22Rv1 (cell line): ENCODE measurements around the gene MBNL2.

Experiments
- H3K27ac ChIP-seq: fragments of 450-650 bp; 2 replicates; pipeline ENCODE4 v1.5.1; 2017
- ZFX ChIP-seq: fragments of 450-650 bp; IDR thresholded peaks from 2 replicates; pipeline ENCODE4 v1.6.1; 2017; ENCODE audit warnings: antibody characterized with exemption, borderline replicate concordance
- TF ChIP-seq, protein P1 (sequence below): fragments of 450-650 bp; IDR thresholded peaks from 2 replicates; pipeline ENCODE4 v1.5.1; 2017; ENCODE audit warnings: mild to moderate bottlenecking

MBNL2 gene

DNA sequence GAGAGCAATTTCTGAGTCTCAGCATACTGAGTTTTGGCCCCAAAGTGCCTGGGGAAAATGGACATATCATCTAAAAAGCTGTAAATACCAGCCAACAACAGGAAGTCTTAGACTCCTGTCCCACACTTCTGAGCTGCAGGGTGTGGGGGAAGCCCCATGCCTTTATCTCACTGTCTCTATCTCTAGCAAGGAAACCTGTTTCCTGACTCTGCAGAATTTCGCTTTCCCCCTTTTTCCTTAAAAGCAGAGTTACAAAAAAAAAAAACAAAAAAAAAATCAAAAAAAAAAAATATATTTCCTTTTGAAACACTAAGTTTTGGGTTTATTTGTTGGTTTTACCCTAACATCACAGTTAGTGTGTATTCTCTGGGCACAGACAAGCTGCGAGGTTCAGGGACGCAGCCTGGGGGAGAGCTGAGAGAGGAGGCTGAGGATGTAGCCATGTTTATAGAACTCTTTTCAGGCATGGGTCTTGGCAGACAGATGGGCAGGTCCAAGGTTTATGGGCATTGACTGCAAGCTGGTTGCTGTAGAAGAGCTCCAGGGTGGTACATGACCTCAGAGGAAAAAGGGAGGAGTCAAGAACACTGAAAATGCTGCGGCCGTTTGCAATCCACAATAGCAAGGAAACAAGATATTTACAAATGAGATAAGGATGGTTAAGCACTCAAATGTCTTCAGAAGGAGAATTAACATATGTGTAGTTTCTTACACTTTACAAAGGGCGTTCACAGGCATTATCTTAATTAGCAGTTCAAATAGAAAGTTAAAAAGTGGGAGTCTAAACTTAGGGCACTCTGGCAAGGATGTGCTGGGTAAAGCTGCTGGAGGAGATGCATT lies 4.9 kb downstream of the MBNL2 start:
- no peak overlapping the region for H3K27ac ChIP-seq
- no peak for TF ChIP-seq ZFX
- TF ChIP-seq, protein P1, sequence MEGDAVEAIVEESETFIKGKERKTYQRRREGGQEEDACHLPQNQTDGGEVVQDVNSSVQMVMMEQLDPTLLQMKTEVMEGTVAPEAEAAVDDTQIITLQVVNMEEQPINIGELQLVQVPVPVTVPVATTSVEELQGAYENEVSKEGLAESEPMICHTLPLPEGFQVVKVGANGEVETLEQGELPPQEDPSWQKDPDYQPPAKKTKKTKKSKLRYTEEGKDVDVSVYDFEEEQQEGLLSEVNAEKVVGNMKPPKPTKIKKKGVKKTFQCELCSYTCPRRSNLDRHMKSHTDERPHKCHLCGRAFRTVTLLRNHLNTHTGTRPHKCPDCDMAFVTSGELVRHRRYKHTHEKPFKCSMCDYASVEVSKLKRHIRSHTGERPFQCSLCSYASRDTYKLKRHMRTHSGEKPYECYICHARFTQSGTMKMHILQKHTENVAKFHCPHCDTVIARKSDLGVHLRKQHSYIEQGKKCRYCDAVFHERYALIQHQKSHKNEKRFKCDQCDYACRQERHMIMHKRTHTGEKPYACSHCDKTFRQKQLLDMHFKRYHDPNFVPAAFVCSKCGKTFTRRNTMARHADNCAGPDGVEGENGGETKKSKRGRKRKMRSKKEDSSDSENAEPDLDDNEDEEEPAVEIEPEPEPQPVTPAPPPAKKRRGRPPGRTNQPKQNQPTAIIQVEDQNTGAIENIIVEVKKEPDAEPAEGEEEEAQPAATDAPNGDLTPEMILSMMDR, result no peak

DNA sequence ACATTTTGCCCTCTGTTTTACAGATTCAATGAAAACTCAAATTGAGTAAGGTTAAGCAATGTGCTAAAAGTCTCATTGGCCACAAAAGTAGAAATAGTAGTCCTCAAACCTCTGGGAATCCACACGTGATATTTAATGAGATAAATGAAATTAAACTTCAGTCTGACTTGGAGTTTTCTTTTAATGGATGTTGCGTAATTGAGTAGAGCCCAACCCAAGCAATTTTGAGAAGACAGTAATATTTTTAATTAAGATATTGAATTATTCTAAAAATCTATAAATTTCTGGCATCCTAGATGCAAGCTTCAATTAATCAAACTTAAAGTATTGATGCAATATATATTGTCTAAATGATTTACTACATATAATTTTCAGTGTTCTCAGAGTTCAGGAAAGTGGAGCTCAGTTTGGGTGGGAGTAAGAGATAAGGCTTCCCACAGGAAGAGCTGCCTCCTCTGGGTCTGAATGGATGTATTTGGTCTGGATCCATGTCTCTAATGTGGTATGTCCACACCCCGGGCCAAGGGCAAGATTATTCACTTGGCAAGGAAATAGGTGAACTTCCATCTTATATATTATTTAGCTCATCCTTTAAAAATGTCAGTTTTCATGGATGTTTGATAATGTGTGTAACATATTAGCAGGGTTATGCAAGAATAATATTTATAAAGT lies 6.9 kb downstream of the MBNL2 start:
- no peak overlapping the region for H3K27ac ChIP-seq
- TF ChIP-seq, protein P1, result no peak
- TF ChIP-seq ZFX, result no peak

DNA sequence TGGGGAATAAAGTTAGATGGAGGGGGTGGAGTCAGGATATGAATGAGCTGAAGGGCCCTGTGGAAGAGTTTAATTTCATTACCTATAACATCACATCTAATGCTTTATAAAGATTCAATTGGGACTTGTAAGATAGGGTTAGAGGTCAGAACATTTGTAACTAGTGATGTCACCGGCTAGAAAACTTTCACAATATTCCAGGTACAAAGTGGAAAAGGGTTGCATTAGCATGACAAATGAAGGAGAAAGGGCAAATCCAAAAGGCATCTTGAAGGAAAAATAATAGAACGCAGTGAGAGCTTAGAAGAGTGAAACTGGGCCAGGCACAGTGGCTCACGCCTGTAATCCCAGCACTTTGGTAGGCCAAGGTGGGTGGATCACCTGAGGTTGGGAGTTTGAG lies 7.6 kb downstream of the MBNL2 start:
- TF ChIP-seq ZFX, result no peak
- TF ChIP-seq, protein P1, result no peak
- no peak overlapping the region for H3K27ac ChIP-seq

DNA sequence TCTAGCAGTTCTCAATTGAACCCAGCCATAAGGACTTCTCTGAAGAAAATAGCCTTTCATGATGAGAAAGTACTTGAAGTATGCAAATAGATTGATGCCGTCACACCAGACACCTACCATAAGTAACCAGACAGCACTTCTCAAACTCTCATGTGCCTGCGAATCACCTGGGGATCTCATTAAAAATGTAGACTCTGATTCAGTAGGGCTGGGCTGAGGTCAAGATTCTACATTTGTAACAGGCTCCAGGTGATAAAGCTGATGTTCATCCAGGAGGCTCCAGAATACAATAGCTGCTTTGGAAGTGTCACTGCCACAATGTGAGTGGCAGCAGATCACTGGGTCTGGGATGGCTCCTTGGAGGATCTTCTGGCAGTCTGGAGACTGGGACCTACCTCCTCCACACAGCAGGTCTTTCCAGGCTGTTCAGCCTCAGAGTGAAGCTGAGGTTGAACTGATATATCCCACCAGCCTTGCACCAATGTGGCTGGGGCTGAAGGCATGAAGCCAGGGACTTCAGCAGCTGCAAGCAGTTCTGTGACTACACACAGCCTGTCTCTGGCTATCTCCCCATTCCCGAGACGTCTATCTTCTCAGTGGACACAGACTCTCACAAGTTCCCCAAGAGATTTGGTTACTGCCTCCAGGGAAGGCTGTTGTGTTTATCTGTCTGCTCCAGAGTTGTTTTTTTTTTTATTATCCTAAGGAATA lies 9.1 kb downstream of the MBNL2 start:
- H3K27ac ChIP-seq, result no peak overlapping the region
- TF ChIP-seq, protein P1, result no peak
- no peak for TF ChIP-seq ZFX

DNA sequence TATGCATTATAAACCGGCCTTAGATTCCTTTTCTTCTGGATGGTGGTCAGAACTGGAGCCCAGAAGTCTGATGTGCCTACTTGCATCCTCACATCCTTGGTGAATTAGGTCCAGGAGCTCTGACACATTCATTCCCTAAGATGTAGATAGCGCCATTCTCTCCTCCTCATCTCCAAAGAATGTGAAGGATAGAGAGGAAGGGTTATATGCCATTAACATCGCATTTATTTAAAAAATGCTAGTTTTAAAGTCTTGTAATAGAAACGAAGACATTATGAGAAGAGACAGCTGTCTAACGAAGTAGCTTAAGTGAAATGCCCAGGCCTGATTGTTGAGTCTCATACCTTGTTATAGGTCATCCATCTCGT lies 9.7 kb downstream of the MBNL2 start:
- no peak for TF ChIP-seq ZFX
- TF ChIP-seq, protein P1, result no peak
- no peak overlapping the region for H3K27ac ChIP-seq

DNA sequence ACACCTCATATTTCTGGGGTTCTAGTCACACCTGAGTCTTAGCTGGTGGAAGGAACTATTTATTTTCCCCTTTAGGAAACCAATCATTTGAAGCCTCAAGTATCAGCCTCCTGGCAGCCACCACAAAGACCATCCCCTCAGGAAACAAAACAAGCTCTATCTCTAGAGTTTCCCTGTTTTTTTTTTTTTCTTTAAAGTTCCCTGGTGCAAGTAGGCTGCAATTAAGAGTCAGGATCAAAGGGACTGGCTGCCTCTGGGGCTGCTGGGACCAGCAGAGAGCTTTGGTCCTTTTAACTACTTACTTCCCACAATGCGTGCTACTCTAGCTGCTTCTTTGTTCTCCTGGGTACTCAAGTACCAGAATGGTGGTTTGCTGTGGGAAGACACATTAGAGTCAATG lies 11.4 kb downstream of the MBNL2 start:
- no peak overlapping the region for H3K27ac ChIP-seq
- TF ChIP-seq, protein P1, result no peak
- TF ChIP-seq ZFX, result no peak

DNA sequence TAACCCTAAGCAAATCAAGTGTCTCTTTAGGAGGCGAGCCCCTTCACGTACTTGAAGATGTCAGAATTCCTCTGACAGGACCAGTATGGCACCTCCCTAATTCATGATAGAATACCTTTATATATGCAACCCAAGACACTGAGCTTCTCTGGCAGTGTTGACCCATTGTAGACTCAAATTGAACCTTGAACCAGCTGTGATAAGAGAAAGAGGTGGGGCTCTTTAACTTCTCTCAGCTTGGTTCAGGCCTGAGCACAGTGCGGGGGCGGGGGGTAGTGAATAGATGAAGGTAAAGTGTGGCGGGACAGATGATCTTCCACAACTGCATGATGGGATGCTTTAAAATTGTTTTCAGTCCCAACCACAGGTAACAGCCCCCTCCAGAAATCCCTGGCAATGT lies 12.1 kb downstream of the MBNL2 start:
- H3K27ac ChIP-seq, result no peak overlapping the region
- no peak for TF ChIP-seq ZFX
- TF ChIP-seq, protein P1, result no peak
